ENCODE data around the gene NELFCD.
"Not testable (repeated sequence)": the region's sequence is repeated elsewhere in the genome, so short reads cannot be mapped to it uniquely, and the experiment has no call there.

Gene NELFCD

DNA sequence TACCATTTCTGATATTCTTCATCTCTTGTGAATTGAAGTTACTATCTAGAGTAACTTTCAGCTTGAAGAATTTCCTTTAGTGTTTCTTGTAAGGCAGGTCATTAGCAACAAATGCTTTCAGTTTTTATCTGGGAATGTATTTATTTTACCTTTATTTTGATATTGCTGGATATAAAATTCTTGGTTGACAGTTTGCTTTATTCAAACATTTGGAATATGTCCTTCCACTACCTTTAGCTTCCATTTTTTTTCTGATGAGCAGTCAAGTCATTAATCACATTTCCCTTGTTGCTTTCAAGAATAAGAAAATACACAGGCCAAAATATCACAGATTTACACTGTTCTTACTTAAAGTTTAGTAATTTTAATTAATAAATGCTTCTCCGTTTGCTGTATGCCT, 5.7 kb upstream of the NELFCD start:
- no peak for DNase-seq

DNA sequence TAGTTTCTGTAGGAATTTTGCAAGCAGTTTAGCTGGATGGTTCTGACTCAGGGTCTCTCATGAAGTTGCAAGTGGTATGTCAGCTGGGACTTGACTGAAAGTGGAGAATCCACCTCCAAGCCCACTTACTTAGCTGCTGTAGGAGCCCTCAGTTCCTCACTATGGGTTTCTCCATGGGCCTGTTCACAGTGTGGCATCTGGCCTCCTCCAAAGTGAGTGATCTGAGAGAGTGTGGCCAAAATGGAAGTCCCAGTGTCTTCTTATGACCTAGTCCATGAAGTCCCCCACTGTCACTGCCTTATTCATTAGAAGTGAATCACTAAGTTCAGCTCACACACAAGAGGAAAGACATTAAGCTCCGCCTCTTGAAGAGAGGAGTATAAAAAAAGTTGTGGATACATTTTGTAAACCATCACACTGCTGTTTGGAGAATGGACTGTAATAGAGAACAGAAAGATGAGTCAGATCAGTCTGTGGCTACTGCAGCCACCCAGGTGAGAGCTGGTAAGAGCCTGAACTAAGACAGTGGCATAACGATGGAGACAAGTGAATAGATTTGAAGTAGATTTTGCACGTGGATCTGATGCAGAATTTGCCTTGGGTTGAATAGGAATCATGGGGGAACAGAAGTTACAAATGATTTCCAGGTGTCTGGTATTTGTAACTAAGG, 4.9 kb upstream of the NELFCD start:
- no peak for DNase-seq

DNA sequence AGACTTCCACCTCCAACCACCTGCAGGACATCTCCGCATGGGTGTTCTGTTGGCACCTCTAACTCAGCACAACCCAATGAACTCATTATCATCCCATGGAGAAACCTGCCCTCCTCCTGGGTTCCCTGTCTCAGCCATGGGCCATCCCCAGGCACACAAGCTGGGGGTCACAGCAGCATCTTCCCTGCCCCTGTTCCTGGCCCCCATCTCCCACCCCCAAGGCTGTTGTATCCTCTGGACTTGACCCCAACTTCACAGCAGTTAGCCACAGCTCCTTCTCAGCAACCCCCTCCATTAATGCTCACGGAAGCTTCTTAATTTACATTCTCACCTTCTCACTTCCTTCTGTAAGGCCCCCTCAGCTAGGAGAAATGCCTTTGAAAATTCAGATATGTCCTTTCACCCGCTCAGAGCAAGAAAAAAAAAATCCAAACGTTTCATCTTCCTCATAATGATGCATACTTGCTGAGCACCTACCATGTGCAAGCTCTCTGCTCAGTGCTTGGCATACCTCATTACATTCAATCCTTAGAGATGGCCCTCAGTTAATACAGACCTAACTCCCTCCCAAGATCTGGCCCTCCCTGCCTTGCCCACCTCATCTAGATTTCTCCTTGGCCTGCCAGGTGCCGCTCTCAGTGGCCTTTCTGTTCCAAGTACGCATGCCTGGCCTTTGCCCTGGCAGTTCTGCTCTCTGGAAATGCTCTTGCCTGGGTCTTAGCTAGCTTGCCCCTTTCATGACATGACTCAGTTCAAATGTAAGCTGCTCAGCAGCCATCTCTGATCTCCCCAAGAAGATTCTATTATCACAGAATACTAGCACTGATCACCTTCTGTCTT, 2.5 kb upstream of the NELFCD start:
- no peak for DNase-seq

DNA sequence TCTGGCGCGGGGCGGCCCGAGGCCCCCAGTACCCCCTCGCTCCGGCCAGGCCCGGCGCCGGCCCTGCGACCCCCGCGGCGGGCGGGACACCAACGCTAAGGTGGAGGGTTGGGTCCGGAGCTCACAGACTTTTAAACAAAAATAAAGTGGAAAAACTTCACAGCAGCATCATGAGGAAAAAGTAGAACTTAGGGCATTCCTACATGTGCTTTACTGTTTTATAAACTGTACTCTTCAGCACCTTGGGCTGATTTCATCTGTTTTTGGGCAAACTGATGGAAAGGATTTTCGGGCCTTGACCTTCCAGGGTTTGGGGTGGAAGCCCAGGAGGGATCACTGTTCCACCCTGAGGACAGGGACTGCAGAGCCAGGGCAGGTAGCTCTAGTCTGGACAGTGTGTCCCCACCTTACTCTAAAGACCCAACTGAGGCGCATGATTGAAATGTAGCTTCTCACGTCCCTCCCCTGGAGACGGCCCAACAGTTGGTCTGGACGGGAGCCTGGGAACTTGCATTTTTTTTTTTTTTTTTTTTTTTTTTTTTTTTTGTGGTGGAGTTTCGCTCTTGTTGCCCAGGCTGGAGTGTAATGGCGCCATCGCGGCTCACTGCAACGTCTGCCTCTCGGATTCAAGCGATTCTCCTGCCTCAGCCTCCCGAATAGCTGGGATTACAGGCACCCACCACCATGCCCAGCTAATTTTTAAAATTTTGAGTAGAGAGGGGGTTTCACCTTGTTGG, 740 bp downstream of the NELFCD start:
- no peak for DNase-seq

DNA sequence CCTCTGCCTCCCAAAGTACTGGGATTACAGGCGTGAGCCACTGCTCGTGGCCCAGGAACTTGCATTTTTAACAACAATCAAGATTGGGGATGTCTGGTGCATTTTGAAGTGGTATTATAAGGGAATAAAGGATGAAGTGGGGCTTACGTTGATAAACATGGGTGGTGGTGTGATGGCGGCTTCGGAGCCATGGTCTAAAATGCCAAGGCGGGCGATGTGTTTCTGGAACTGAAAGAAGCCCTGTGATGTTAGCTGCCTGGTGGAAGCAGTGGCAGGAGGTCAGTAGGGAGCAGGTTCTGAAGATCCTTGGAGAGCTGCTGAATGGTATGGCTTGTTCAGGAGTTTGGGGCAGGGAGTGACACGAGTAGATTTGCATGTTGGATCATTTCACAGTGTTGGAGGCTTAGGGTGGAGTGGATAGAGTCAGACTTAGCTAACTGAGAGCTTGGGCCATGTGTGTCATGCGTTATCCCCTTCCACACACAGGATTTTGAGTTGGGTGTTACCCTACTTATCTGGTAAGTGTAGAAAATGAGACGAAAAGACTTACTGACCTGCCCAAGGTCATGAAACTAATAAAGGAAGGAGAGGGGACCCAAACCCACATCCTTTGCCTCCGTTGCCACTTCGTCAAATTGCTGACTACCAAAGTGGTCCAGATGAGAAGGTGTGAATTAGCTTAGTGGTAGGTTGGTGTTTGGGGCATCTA, 1.5 kb downstream of the NELFCD start:
- DNase-seq = no peak

DNA sequence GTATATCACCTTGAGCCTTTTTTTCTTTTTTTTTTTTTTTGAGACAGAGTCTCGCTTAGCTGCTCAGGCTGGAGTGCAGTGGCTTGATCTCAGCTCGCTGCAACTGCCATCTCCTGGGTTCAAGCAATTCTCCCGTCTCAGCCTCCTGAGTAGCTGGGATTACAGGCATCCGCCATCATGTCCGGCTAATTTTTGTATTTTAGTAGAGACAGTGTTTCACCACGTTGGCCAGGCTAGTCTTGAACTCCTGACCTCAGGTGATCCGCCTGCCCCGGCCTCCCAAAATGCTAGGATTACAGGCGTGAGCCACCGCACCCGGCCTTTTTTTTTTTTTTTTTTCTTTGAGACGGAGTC, 2.0 kb downstream of the NELFCD start:
- DNase-seq = not testable (repeated sequence)

DNA sequence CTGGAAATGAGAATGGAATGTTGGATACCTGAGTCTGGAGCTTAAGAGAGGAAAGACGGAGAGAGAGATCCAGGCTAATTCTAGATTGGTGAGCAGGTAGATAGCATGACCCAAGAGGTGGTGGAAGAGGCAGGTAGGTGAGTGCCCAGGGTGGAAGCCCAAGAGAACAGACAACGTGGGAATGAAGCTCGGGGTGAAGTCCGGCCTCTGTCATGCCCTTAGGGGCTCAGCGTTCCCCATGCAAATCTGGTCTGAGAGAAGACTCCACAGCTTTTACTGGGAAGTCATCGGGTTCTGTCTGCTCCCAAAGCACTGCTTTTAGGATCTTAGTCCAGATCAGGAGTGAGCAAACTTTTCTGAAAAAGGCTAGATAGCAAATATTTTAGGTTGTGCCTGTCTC, 3.6 kb downstream of the NELFCD start:
- DNase-seq = no peak

DNA sequence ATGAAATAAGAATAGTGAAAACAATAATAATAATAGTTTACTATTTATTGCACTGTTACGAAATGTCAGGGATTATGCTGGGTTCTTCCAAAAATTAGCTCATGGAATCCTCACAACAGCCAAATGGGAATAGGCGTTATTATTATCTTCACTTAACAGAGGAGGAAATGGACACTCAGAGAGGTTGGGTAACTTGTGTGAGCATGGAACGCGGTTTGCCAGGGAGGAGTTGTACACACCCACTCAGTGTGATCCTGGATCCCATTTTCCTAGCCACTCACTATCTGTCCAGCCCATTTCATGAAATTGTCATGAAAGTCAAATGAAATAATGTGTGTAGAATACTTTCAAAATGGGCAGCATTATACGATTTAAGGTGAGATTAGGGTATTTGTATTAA, 4.6 kb downstream of the NELFCD start:
- DNase-seq = no peak

DNA sequence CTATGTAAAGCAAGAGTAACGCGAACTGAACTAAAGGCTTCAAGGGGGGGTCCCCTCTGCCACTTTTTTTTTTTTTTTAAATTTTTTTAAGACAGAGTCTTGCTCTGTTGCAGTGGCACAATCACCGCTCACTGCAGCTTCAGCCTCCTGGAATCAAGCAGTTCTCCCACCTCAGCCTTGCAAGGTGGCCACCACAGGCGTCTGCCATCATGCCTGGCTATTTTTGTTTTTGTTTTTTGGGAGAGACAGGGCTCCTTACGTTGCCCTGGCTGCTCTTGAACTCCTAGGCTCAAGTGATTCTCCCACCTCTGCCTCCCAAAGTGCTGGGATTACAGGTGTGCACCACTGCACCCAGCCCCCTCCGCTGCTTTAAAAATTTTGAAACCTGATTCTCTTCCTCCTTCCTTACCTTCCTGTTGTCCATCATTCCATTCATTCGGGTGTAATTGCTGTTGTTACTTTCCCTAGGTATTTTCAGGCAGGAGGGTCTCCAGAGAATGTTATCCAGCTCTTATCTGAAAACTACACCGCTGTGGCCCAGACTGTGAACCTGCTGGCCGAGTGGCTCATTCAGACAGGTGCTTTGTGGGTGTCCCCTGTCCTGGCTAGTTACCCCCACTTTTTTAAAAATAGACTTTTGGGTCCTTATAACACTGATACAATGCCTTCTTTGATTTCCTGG, 5.4 kb downstream of the NELFCD start:
- DNase-seq = no peak

DNA sequence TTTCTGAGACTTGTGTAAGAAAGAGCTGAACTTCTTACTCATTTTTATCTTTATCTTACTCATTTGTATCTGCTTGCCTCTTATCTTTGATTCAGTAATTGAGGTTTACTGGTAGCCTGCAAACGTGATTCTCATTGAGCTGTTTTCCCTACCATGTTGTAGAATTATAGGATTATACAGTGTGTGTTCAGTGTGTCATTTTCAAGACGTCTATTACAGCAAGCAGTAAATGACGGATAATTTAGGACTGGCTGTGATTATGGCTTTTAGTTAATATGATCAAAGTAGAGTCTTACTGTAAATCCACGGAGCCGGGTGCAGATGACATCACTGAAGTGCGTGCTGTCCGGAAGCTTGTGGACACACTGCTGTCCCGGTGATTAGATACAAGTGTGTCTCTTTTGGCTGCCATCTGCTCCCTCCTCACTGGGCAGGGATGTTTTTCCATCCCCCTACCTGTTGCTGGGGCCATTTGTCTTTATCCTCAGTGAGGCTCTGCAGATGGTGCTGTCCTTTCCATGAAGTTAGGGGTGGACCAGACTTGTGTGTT, 6.0 kb downstream of the NELFCD start:
- DNase-seq = no peak

DNA sequence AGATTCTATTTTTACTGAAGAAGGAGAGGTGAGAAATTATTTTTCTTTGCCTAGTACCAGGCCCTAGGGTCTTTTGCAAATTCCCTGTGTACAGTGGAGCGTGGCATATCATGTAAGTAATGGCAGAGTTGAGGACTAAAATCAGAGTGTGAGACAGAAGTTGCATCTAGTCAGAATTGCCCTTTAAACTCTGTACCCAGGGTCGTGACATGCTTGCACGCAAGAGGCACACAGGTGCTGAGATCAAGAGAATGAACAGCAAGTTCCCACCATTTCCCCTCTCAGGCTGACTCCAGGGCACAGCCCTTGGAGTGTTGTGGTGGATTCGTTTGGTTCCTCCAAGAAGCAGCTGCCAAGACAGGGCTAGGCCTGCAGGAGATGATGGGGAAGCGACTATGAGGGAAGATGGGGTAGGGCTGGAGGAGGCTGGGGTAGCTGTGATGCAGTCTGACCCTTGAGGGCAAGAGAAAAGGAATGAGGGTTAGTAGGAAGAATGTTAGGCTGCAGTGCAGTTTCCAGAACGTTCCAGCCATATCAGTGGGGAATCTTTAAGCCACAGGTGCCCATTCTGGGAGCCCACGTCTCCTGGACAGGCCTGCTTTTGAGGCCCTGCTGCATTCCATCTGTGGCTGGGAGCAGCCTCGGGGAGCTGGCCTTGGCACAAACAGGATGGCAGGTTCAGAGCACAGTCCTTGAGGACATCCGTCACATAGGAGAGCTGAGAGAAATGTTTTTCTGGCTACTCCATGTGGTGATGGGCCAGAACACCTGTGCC, 6.9 kb downstream of the NELFCD start:
- no peak for DNase-seq

DNA sequence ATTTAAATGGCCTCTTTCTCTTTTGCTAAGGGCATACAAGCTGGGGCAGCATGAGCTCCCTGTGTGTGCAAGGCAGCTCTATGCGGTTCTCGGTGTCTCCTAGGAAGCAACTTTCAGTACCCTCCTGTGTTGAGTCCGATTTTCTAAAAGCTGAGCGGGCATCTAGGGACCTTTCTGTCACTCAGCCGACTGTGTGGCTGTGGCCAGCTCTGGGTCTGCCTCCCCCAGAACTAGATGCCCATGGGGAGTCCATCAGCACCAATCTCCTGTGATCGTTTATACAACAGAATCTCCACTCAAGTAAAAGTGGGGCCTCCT, 7.5 kb downstream of the NELFCD start:
- no peak for DNase-seq

DNA sequence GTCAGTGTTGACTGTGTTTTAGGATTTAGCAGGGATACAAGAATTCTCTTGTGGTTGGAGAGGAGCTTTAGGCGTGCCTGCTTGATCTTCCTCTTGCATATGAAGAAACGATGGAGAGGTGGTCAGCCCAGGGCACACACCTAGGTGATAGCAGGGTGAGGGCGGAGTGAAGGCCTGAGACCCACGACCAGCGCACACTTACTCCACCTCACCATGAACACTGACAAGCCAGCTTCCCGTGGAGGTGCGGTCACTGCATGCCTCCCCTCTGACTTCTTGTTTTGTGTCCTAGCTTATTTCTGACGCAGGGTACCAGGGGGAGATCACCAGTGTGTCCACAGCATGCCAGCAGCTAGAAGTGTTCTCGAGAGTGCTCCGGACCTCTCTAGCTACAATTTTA, 8.1 kb downstream of the NELFCD start:
- DNase-seq = no peak

DNA sequence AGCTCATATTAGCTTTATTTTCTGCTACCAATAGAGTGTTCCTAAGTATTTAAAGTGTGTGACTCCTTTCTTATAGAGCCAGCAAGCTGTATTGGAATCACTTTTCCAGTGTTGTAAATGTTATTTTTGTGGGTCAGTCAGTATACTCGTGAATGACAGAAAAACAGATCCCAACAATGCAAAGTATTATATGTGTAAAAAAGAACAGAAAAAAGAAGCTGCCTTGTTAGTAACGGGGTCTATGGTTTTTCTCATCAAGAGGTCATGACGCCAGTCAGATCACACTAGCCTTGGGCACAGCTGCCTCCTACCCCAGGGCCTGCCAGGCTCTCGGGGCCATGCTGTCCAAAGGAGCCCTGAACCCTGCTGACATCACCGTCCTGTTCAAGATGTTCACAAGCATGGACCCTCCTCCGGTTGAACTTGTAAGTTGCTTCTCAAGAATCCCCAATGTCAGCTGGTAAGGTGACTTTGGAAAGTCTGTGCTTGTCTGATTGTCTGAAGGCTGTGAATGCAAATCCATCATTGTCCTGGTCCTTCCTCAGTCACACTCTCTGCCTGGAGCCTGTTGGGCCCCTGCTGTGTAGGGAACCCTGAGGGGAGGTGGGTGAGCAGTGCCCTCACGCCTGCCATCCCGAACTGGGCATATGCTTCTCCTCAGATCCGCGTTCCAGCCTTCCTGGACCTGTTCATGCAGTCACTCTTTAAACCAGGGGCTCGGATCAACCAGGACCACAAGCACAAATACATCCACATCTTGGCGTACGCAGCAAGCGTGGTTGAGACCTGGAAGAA, 9.8 kb downstream of the NELFCD start:
- no peak for DNase-seq

DNA sequence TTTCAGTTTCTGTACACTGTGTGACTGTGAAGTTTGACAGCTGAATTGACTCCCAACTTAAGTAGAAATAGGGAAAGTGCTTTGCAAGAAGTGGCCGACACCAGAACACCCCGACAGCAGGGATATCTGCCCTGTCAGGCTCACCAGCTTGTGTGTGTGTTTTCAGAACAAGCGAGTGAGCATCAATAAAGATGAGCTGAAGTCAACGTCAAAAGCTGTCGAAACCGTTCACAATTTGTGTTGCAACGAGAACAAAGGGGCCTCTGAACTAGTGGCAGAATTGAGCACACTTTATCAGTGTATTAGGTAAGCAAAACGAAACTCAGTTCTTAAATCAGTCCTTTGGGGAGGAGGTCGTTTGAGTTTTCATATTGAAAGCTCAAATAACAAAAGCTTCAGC, 10.7 kb downstream of the NELFCD start:
- no peak for DNase-seq

DNA sequence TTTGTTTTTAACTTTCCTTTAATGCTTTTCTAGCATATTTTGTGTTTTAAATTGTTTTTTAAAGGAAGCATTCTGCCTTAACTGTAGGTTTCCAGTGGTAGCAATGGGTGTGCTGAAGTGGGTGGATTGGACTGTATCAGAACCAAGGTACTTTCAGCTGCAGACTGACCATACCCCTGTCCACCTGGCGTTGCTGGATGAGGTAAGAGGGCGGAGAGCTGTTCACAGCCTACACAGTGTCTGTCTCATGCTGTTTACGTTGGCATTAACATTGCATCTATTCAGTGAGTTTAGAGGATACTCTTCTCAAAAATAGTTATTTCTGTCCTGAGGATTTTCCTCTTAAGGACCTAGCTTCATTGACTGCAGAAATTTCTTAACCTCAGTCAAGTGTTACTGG, 11.9 kb downstream of the NELFCD start:
- DNase-seq = no peak

DNA sequence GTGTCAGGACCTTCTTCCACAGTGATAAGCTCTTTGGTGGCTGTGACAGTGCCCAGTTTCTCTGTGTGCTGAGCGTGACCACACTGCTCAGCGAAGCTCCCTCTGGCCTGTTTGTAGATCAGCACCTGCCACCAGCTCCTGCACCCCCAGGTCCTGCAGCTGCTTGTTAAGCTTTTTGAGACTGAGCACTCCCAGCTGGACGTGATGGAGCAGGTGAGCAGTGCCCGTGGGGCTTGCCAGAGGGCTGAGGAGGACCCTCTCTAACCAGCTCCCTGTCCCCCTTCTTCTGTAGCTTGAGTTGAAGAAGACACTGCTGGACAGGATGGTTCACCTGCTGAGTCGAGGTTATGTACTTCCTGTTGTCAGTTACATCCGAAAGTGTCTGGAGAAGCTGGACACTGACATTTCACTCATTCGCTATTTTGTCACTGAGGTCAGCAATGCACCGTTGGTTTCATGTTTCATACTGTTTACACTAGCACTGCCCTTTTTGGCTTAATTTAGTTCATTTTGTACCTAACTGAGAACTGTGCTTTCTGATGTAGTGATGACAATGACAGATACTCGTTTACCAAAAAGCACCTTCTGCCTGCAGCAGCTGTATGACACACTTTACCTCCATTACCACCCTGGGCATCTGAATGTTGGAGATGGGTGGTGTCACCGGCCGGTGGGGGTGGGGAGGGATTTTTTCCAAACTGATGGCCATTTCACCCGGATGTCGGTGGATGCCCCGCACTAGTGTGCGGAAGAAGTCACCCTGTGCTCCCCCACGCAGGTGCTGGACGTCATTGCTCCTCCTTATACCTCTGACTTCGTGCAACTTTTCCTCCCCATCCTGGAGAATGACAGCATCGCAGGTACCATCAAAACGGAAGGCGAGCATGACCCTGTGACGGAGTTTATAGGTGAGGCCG, 12.5 kb downstream of the NELFCD start:
- no peak for DNase-seq

DNA sequence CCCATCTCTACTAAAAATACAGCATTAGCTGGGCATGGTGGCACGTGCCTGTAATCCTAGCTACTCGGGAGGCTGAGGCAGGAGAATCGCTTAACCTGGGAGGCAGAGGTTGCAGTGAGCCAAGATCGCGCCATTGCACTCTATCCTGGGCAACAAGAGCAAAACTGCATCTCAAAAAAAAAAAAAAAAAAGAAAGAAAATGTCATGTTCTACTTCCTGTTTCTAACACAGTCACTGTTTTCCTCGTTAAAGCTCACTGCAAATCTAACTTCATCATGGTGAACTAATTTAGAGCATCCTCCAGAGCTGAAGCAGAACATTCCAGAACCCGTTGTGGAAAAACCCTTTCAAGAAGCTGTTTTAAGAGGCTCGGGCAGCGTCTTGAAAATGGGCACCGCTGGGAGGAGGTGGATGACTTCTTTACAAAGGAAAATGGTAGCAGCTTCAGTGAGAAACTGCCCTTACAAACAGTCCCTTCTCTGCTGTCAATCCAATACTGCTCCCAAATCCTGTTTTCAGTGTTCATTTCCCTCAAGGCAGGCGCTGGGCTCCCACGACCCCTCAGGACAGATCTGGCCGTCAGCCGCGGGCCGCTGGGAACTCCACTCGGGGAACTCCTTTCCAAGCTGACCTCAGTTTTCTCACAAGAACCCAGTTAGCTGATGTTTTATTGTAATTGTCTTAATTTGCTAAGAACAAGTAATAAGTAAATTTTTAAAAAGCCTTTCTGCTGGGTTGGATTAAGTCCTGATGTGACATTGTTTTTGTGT, 13.5 kb downstream of the NELFCD start:
- DNase-seq = no peak

Data from DMS 273 treated with DMSO at 0.1 percent for 48 hours (cell line).